Prostate gland (tissue), 2 donors: ENCODE results near the gene MT1F. TPM values are rescaled to one million over a fixed set of nuclear protein-coding genes. Genes with fewer than 3 reads are reported as not detected.

Experiments used
- DNase-seq: peaks from one replicate; pipeline ENCODE4 v3.0.0-alpha.2; 2019; ENCODE audit warnings: low spot score
- H3K27ac ChIP-seq, 2 donors: fragments of 200-600 bp; sonication (generic); 2 replicates each; pipeline ENCODE4 v1.5.1; 2017 to 2019
- H3K27me3 ChIP-seq: fragments of 200-600 bp; sonication (generic); replicated peaks from 2 replicates; pipeline ENCODE4 v1.5.1; 2019; ENCODE audit not compliant: insufficient read depth
- H3K36me3 ChIP-seq, 2 donors: fragments of 200-600 bp; sonication (generic); 1 replicate in 1 of 2; 2 replicates in 1 of 2; pipeline versions ENCODE4 v1.5.1 to v1.8.1; 2017 to 2019
- H3K4me1 ChIP-seq: fragments of 200-600 bp; sonication (generic); replicated peaks from 2 replicates; pipeline ENCODE4 v1.5.1; 2019
- H3K4me3 ChIP-seq, 2 donors: fragments of 200-600 bp; sonication (generic); 2 replicates each; pipeline ENCODE4 v1.5.1; 2017 to 2019
- H3K9me3 ChIP-seq: fragments of 200-600 bp; sonication (generic); 2 replicates; pipeline ENCODE4 v1.5.1; 2017
- CTCF ChIP-seq, 4 experiments: fragments of 200-600 bp in 2 of 4; fragments of 450-650 bp in 2 of 4; sonication (generic) in 2 of 4; IDR thresholded peaks; 1 replicate in 3 of 4; 2 replicates in 1 of 4; pipeline ENCODE4 v1.5.1; 2016 to 2019; ENCODE audit warnings: antibody characterized with exemption in 4 of 4, mild to moderate bottlenecking in 2 of 4, moderate library complexity in 2 of 4
- POLR2A ChIP-seq: fragments of 450-650 bp; IDR thresholded peaks from one replicate; pipeline ENCODE4 v1.6.1; 2016; ENCODE audit warnings: antibody characterized with exemption, mild to moderate bottlenecking
- POLR2AphosphoS5 ChIP-seq: sonication (generic); formaldehyde crosslinking; IDR thresholded peaks from one replicate; pipeline ENCODE4 v1.6.1; 2017; ENCODE audit warnings: antibody characterized with exemption
- WGBS: methylation state at CpG from one replicate; pipeline ENCODE4 v1.1.5; 2018; 5-methylcytosine and 5-hydroxymethylcytosine counted together
- intact Hi-C: fragments of 100-400 bp; cut with DNase I; formaldehyde crosslinking; loops from one replicate; pipeline ENCODE4 v1.14.2; 2022
- total RNA-seq, 2 donors: library from RNA; depleted of rRNA; stranded (reverse); fragments of >200 nt; gene quantifications; one replicate each; pipeline ENCODE4 v1.1.0, GENCODE V29; 2016

Gene MT1F
- total RNA-seq, 2 donors from 2014 or later = 18.5 to 37.3 TPM

- Histone ChIP-seq H3K4me3 (no peak overlapping the region), H3K9me3 (no peaks in the 10 kb centered on the region), H3K4me1 (no peaks in the 10 kb centered on the region), H3K36me3 (no peaks in the 10 kb centered on the region), H3K27ac (no peak overlapping the region), H3K27me3 (no peaks in the 10 kb centered on the region)
- no peak for DNase-seq
- intact Hi-C loops = no loop called here
- TF ChIP-seq CTCF (IDR thresholded peaks at IDR 0.05) (no peak), POLR2A (no peak), POLR2AphosphoS5 (no peak)
- 86% methylated on average over 4 of the region's 4 CpGs for WGBS
Observed at GRCh38 chr16:56690420-56691122, 32.8 kb downstream of the MT1F start.

GRCh38 chr16:56691885-56692284 lies 34.1 kb downstream of the MT1F start:
- DNase-seq = peak; percentile 78
- Histone ChIP-seq H3K4me1 (no peaks in the 10 kb centered on the region), H3K36me3 (no peaks in the 10 kb centered on the region), H3K4me3 (no peak overlapping the region), H3K27me3 (no peaks in the 10 kb centered on the region), H3K9me3 (no peaks in the 10 kb centered on the region), H3K27ac (no peak overlapping the region)
- TF ChIP-seq POLR2A (no peak), POLR2AphosphoS5 (peak; percentile 67)
- intact Hi-C loops = no loop called here
- WGBS = 36% methylated on average over 4 of the region's 4 CpGs

GRCh38 chr16:56695246-56695645 lies 37.5 kb downstream of the MT1F start:
- no peaks in the 10 kb centered on the region for H3K36me3 ChIP-seq
- no peaks in the 10 kb centered on the region for H3K4me1 ChIP-seq
- WGBS = 88% methylated on average over 1 of the region's 1 CpG
- TF ChIP-seq CTCF (IDR thresholded peaks at IDR 0.05) = no peak
- TF ChIP-seq POLR2AphosphoS5 = no peak
- TF ChIP-seq POLR2A = no peak
- intact Hi-C loops = no loop called here
- H3K27ac ChIP-seq = no peak overlapping the region
- H3K27me3 ChIP-seq = no peaks in the 10 kb centered on the region
- H3K9me3 ChIP-seq = no peaks in the 10 kb centered on the region
- DNase-seq = no peak
- no peak overlapping the region for H3K4me3 ChIP-seq

- no peaks in the 10 kb centered on the region for H3K4me1 ChIP-seq
- intact Hi-C loops = no loop called here
- TF ChIP-seq POLR2AphosphoS5 (no peak), CTCF (IDR thresholded peaks at IDR 0.05) (no peak), POLR2A (no peak)
- no peak for DNase-seq
- 87% methylated on average over 5 of the region's 5 CpGs for WGBS
- no peaks in the 10 kb centered on the region for H3K9me3 ChIP-seq
- no peak overlapping the region for H3K4me3 ChIP-seq
- no peaks in the 10 kb centered on the region for H3K36me3 ChIP-seq
- no peaks in the 10 kb centered on the region for H3K27me3 ChIP-seq
- H3K27ac ChIP-seq = no peak overlapping the region
Observed at GRCh38 chr16:56697456-56698155, 39.8 kb downstream of the MT1F start.

GRCh38 chr16:56700195-56700594 lies 42.4 kb downstream of the MT1F start:
- Histone ChIP-seq H3K9me3 (no peaks in the 10 kb centered on the region), H3K4me1 (no peaks in the 10 kb centered on the region), H3K4me3 (no peak overlapping the region), H3K36me3 (no peaks in the 10 kb centered on the region), H3K27ac (no peak overlapping the region), H3K27me3 (no peaks in the 10 kb centered on the region)
- WGBS = 52% methylated on average over 1 of the region's 1 CpG
- DNase-seq = no peak
- intact Hi-C loops = loop anchor here (2.0 to 5.0 kb wide), 3 partner anchors 25 to 185 kb away; no protein-coding TSS in a partner anchor
- TF ChIP-seq CTCF (IDR thresholded peaks at IDR 0.05) (no peak), POLR2AphosphoS5 (no peak), POLR2A (no peak)
